Heart right ventricle (tissue), 16 donors: ENCODE data around the gene ANTXR1. TPM values are rescaled to one million over a fixed set of nuclear protein-coding genes. Genes with fewer than 3 reads are reported as not detected.

Experiments
- ATAC-seq, 8 donors: fragments of 200-7000 bp; cut with Tn5 transposase; one replicate each; pipeline ENCODE4 v1.9.1; 2020; ENCODE audit warnings: mild to moderate bottlenecking in 8 of 8, moderate library complexity in 8 of 8, moderate number of reproducible peaks in 1 of 8
- DNase-seq, 2 donors: peaks; one replicate each; pipeline ENCODE4 v3.0.0-alpha.2; 2020
- H3K27ac ChIP-seq, 10 donors: fragments of 200-600 bp; sonication (generic) in 2 of 10; one replicate each; pipeline versions ENCODE4 v1.5.0 to v1.8.0; 2020 to 2022; ENCODE audit warnings: mild to moderate bottlenecking in 3 of 10
- H3K27me3 ChIP-seq, 7 donors: fragments of 200-600 bp; one replicate each; pipeline ENCODE4 v1.8.0; 2021 to 2022; ENCODE audit warnings: mild to moderate bottlenecking in 2 of 7
- H3K36me3 ChIP-seq, 9 donors: fragments of 200-600 bp; sonication (generic) in 1 of 9; one replicate each; pipeline versions ENCODE4 v1.5.0 to v1.8.0; 2020 to 2022; ENCODE audit warnings: mild to moderate bottlenecking in 2 of 9
- H3K4me1 ChIP-seq, 9 donors: fragments of 200-600 bp; sonication (generic) in 1 of 9; one replicate each; pipeline versions ENCODE4 v1.5.0 to v1.8.0; 2020 to 2022; ENCODE audit warnings: mild to moderate bottlenecking in 4 of 9
- H3K4me3 ChIP-seq, 10 donors: fragments of 200-600 bp; sonication (generic) in 2 of 10; one replicate each; pipeline versions ENCODE4 v1.5.0 to v1.8.0; 2020 to 2022; ENCODE audit warnings: mild to moderate bottlenecking in 7 of 10, moderate library complexity in 2 of 10
- H3K9me3 ChIP-seq, 11 donors: fragments of 200-600 bp in 10 of 11; sonication (generic) in 2 of 11; one replicate each; pipeline versions ENCODE4 v1.5.0 to v1.8.0; 2013 to 2022; ENCODE audit warnings: mild to moderate bottlenecking in 2 of 11, control low read depth in 1 of 11, moderate library complexity in 1 of 11
- WGBS, 2 donors: extraction: QIAGEN DNeasy Blood & Tissue Kit; methylation state at CpG; one replicate each; pipeline ENCODE4 v1.1.7; 2013; ENCODE audit warnings: inconsistent platforms in 1 of 2; 5-methylcytosine and 5-hydroxymethylcytosine counted together
- intact Hi-C, 10 donors: fragments of 100-400 bp; cut with DNase I; formaldehyde crosslinking; loops; one replicate each; pipeline versions ENCODE4 v1.11.1 to v1.14.2; 2022
- polyA plus RNA-seq, 2 donors: library from polyadenylated mRNA; stranded (reverse); fragments of 200-250 nt; gene quantifications; one replicate each; pipeline ENCODE4 v1.2.3, GENCODE V29; 2013
- total RNA-seq, 10 donors: library from RNA; stranded (reverse); fragmentation: NEBNext Ultra II Directional in 3 of 10; extraction: Animal tissue kit (Norgen Biotek cat#: 25700) in 3 of 10; gene quantifications; one replicate each; pipeline versions ENCODE4 v1.2.1 to v1.2.4, GENCODE V29; 2021 to 2023
- TF ChIP-seq, protein P1 (sequence below), 9 donors: fragments of 200-600 bp; sonication (generic) in 2 of 9; IDR thresholded peaks; one replicate each; pipeline versions ENCODE4 v1.5.0 to v1.8.0; 2021 to 2022; ENCODE audit warnings: antibody characterized with exemption in 9 of 9, mild to moderate bottlenecking in 5 of 9, moderate library complexity in 1 of 9
- donor health status: Arrhythmogenic right ventricular cardiomyopathy.
- donor health status: ischemic (EF 13 %, LVEDD 7.1; RV severe dilation, severe dysfunction).
- donor health status: healthy with polysubstance abuse.
- donor health status: DM: no; HTN: yes; CAD: no.
- donor health status: DM: no; HTN: no; CAD: no.
- donor health status: ischemic (EF 25% LVEDD 6.9; RV normal size, moderate dysfunction).
- donor health status: ischemic (EF 25% LVEDD 5.7; RV mildly dilated, moderate dysfunction).
- donor health status: healthy.
- donor health status: DM: yes; HTN: yes; CAD: no.
- donor health status: Ischemic cardiomyopathy.
- donor health status: ischemic (EF 35%, LVEDD 5.7; RV mildly dilated, moderate dysfunction).
- donor health status: nonischemic (EF 11% LVEDD 7.7; RV severe dilation, severe dysfunction).
- donor health status: DM: yes; HTN: yes; CAD: no.
- donor health status: PGD.
- donor health status: ischemic (EF 29% LVEDD 5.4; RV normal size, mild dysfunction).
- donor health status: nonischemic (EF 23%, LVEDD 6.1; RV moderate dilation, normal function).

Gene ANTXR1
- total and polyA plus RNA-seq, 12 donors, result 8.9 to 33.1 (median 24.1) TPM

- Histone ChIP-seq H3K4me3 (no peak overlapping the region), H3K36me3 (peaks cover 0 to 5% (median 0%) of the 10 kb centered on the region in 9 donors), H3K27me3 (no peaks in the 10 kb centered on the region), H3K4me1 (peaks cover 15 to 55% (median 41%) of the 10 kb centered on the region in 9 donors), H3K9me3 (no peaks in the 10 kb centered on the region), H3K27ac (peak overlapping the region in 8 of 10 donors; percentile 14 to 70 (median 47))
- WGBS, 2 donors, result 48 to 59% methylated on average over 3 of the region's 3 CpGs
- intact Hi-C loops, result loop anchor here in 1 of 10 donors (10.0 kb wide), 1 partner anchor 152 kb away; no protein-coding TSS in a partner anchor
- ATAC-seq (peak; percentile 49 to 89 (median 78)), DNase-seq (no peak)
- TF ChIP-seq, protein P1, sequence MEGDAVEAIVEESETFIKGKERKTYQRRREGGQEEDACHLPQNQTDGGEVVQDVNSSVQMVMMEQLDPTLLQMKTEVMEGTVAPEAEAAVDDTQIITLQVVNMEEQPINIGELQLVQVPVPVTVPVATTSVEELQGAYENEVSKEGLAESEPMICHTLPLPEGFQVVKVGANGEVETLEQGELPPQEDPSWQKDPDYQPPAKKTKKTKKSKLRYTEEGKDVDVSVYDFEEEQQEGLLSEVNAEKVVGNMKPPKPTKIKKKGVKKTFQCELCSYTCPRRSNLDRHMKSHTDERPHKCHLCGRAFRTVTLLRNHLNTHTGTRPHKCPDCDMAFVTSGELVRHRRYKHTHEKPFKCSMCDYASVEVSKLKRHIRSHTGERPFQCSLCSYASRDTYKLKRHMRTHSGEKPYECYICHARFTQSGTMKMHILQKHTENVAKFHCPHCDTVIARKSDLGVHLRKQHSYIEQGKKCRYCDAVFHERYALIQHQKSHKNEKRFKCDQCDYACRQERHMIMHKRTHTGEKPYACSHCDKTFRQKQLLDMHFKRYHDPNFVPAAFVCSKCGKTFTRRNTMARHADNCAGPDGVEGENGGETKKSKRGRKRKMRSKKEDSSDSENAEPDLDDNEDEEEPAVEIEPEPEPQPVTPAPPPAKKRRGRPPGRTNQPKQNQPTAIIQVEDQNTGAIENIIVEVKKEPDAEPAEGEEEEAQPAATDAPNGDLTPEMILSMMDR (IDR thresholded peaks at IDR 0.05), result no peak
Observed at GRCh38 chr2:69152847-69153583, 140.0 kb downstream of the ANTXR1 start.

GRCh38 chr2:69154106-69154505 lies 141.1 kb downstream of the ANTXR1 start:
- 7 to 12% methylated on average over 2 of the region's 2 CpGs for WGBS, 2 donors
- TF ChIP-seq, protein P1 (IDR thresholded peaks at IDR 0.05), result no peak
- peak overlapping the region in 8 of 10 donors; percentile 16 to 65 (median 47) for H3K27ac ChIP-seq

GRCh38 chr2:69156624-69157023 lies 143.6 kb downstream of the ANTXR1 start:
- H3K4me1 ChIP-seq, result peaks cover 5 to 49% (median 37%) of the 10 kb centered on the region in 9 donors
- no peak for ATAC-seq
- no peaks in the 10 kb centered on the region for H3K9me3 ChIP-seq
- no peak overlapping the region for H3K4me3 ChIP-seq
- 91 to 93% methylated on average over 10 of the region's 10 CpGs for WGBS, 2 donors
- TF ChIP-seq, protein P1 (IDR thresholded peaks at IDR 0.05), result no peak
- H3K27me3 ChIP-seq, result no peaks in the 10 kb centered on the region
- intact Hi-C loops, result loop anchor here in 1 of 10 donors (10.0 kb wide), 1 partner anchor 148 kb away; no protein-coding TSS in a partner anchor
- H3K36me3 ChIP-seq, result peaks cover 0 to 5% (median 0%) of the 10 kb centered on the region in 9 donors
- DNase-seq, result no peak
- H3K27ac ChIP-seq, result no peak overlapping the region

More at GRCh38 chr2:69154106-69154505, 141.1 kb downstream of the ANTXR1 start:
- peaks cover 0 to 5% (median 0%) of the 10 kb centered on the region in 9 donors for H3K36me3 ChIP-seq
- intact Hi-C loops, result loop anchor here in 1 of 10 donors (10.0 kb wide), 1 partner anchor 151 kb away; no protein-coding TSS in a partner anchor
- no peaks in the 10 kb centered on the region for H3K9me3 ChIP-seq
- DNase-seq, result no peak
- H3K4me1 ChIP-seq, result peaks cover 14 to 48% (median 38%) of the 10 kb centered on the region in 9 donors
- no peaks in the 10 kb centered on the region for H3K27me3 ChIP-seq
- no peak for ATAC-seq
- H3K4me3 ChIP-seq, result no peak overlapping the region

DNA sequence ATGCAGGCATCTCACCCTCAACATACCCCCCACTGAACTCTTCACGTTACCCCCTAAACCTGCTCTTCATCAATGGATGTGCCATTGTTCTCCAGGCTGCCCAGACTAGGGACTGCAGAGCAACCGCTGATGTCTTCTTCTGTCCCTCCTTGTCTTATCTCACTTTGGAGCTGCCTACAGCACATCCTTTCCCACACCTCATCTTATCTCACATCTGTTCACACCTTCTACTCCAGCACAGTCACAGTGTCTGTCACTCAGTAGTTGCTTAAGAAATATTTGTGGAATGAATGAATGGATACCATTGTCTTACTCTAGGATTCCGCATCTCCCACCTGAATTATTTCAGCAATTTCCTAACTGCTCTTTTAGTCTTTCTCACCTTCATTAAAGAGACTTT lies 144.5 kb downstream of the ANTXR1 start:
- Histone ChIP-seq H3K27me3 (no peaks in the 10 kb centered on the region), H3K36me3 (peaks cover 0 to 5% (median 0%) of the 10 kb centered on the region in 9 donors), H3K27ac (no peak overlapping the region), H3K4me3 (no peak overlapping the region), H3K9me3 (no peaks in the 10 kb centered on the region), H3K4me1 (peaks cover 4 to 52% (median 38%) of the 10 kb centered on the region in 9 donors)
- intact Hi-C loops, result loop anchor here in 1 of 10 donors (10.0 kb wide), 1 partner anchor 147 kb away; no protein-coding TSS in a partner anchor
- TF ChIP-seq, protein P1 (IDR thresholded peaks at IDR 0.05), result no peak
- DNase-seq (no peak), ATAC-seq (no peak)
- WGBS, 2 donors, result 68 to 77% methylated on average over 3 of the region's 3 CpGs
